ENCODE results near the gene MED31. TPM values are rescaled to one million over a fixed set of nuclear protein-coding genes. Genes with fewer than 3 reads are reported as not detected.
"Not testable (repeated sequence)": the region's sequence is repeated elsewhere in the genome, so short reads cannot be mapped to it uniquely, and the experiment has no call there.

Gene MED31
- total and polyA plus RNA-seq, 2 of the 13 experiments (the other 11 are each of a cell fraction or from before 2014, with no cell fraction given): 19.0 to 20.9 TPM

DNA sequence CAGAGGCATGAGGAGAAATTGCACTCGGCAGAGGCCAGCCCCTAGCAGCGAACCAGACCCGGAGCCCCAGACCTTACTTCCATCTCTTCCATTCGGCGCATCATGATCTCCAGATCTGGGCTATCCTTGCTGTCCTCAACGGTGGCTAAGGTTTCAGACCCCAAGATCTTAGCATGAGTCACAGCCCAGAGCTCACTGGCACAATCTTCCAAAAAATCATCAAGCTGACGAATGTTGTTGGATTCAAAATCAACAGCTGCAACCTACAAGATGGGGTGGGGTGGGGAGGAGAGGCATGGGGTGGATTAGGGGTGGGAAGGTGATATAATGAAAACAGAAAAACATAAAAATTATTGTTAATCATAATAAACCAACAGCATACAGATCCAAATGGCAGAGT lies 55.3 kb downstream of the MED31 start:
- no peak for ATAC-seq
- CTCF ChIA-PET (ENCODE audit: low intra/inter-chr PET ratio, low total read pairs): no interaction called here
- DNase-seq (ENCODE audit: low spot score): no peak
- WGBS (ENCODE audit: low lambda C conversion rate): 93% methylated on average over 7 of the region's 7 CpGs
- Histone ChIP-seq H3K4me3 (replicated peaks in 1 of 3; ENCODE audit: insufficient read depth in 1 of 3, low read depth in 2 of 3, low read length in 3 of 3) (no peak overlapping the region), H3K9ac (ENCODE audit: insufficient read depth, low read depth, low read length) (no peak overlapping the region), H3K36me3 (replicated peaks in 1 of 2; ENCODE audit: control insufficient read depth in 1 of 2, insufficient read depth in 2 of 2, low read length in 2 of 2) (peaks cover 14 to 41% of the 10 kb centered on the region in 2 experiments), H3K4me2 (ENCODE audit: low read depth, low read length) (no peak overlapping the region), H3K9me3 (ENCODE audit: low read length) (no peaks in the 10 kb centered on the region), H3K27me3 (ENCODE audit: control insufficient read depth in 1 of 2, insufficient read depth in 2 of 2, low read length in 2 of 2) (no peaks in the 10 kb centered on the region), H3K27ac (ENCODE audit: extremely low read length, insufficient read depth, low read length) (no peak overlapping the region), H4K20me1 (ENCODE audit: insufficient read depth, low read length) (no peaks in the 10 kb centered on the region), H2AFZ (ENCODE audit: low read length) (no peak overlapping the region), H3K4me1 (ENCODE audit: insufficient read depth, low read length) (peaks cover 21% of the 10 kb centered on the region), H3K79me2 (ENCODE audit: insufficient read depth, low read length) (no peaks in the 10 kb centered on the region)
- no TSS peak for BruUV-seq (replicated peaks)
- intact Hi-C loops (cut with micrococcal nuclease; ENCODE audit: unreplicated experiment) (no loop called here), in situ Hi-C loops (cut with HindIII; ENCODE audit: extremely low pct_ligation_motif_present, low pct_unique_long_range_greater_than_20kb) (no loop called here)
- TF ChIP-seq MTF1 (CRISPR knock-in tag; IDR thresholded peaks at IDR 0.05) (no peak), KLF6 (CRISPR knock-in tag; IDR thresholded peaks at IDR 0.05) (no peak), XRCC5 (optimal IDR thresholded peaks at IDR 0.05; ENCODE audit: low read length) (no peak), ATF7-NPFF (CRISPR knock-in tag; IDR thresholded peaks at IDR 0.05; ENCODE audit: low read depth) (no peak), DPF2 (CRISPR knock-in tag; IDR thresholded peaks at IDR 0.05; ENCODE audit: borderline replicate concordance, low read depth) (no peak), HMG20B (CRISPR knock-in tag; conservative IDR thresholded peaks at IDR 0.05) (no peak)
- TF ChIP-seq, protein P1, sequence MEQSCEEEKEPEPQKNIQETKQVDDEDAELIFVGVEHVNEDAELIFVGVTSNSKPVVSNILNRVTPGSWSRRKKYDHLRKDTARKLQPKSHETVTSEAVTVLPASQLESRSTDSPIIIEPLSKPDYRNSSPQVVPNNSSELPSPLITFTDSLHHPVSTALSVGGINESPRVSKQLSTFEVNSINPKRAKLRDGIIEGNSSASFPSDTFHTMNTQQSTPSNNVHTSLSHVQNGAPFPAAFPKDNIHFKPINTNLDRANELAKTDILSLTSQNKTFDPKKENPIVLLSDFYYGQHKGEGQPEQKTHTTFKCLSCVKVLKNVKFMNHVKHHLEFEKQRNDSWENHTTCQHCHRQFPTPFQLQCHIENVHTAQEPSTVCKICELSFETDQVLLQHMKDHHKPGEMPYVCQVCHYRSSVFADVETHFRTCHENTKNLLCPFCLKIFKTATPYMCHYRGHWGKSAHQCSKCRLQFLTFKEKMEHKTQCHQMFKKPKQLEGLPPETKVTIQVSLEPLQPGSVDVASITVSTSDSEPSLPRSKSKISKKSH (CRISPR knock-in tag; IDR thresholded peaks at IDR 0.05; ENCODE audit: borderline replicate concordance): no peak
- TF ChIP-seq, protein P2, sequence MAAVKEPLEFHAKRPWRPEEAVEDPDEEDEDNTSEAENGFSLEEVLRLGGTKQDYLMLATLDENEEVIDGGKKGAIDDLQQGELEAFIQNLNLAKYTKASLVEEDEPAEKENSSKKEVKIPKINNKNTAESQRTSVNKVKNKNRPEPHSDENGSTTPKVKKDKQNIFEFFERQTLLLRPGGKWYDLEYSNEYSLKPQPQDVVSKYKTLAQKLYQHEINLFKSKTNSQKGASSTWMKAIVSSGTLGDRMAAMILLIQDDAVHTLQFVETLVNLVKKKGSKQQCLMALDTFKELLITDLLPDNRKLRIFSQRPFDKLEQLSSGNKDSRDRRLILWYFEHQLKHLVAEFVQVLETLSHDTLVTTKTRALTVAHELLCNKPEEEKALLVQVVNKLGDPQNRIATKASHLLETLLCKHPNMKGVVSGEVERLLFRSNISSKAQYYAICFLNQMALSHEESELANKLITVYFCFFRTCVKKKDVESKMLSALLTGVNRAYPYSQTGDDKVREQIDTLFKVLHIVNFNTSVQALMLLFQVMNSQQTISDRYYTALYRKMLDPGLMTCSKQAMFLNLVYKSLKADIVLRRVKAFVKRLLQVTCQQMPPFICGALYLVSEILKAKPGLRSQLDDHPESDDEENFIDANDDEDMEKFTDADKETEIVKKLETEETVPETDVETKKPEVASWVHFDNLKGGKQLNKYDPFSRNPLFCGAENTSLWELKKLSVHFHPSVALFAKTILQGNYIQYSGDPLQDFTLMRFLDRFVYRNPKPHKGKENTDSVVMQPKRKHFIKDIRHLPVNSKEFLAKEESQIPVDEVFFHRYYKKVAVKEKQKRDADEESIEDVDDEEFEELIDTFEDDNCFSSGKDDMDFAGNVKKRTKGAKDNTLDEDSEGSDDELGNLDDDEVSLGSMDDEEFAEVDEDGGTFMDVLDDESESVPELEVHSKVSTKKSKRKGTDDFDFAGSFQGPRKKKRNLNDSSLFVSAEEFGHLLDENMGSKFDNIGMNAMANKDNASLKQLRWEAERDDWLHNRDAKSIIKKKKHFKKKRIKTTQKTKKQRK (IDR thresholded peaks at IDR 0.05; ENCODE audit: low read length): no peak
- POLR2A ChIA-PET: no interaction called here
- no peak for FAIRE-seq

DNA sequence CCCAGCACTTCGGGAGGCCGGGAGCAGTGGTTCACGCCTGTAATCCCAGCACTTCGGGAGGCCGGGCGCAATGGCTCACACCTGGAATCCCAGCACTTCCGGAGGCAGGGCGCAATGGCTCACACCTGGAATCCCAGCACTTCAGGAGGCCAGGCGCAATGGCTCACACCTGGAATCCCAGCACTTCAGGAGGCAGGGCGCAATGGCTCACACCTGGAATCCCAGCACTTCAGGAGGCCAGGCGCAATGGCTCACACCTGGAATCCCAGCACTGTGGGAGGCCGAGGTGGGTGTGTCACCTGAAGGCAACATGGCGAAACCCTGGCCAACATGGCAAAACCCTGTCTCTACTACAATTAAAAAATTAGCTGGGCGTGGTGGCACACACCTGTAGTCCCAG lies 58.0 kb downstream of the MED31 start:
- FAIRE-seq; H3K9ac ChIP-seq (ENCODE audit: insufficient read depth, low read depth, low read length); DNase-seq (ENCODE audit: low spot score); POLR2A ChIA-PET; H3K4me3 ChIP-seq (replicated peaks in 1 of 3; ENCODE audit: insufficient read depth in 1 of 3, low read depth in 2 of 3, low read length in 3 of 3); H3K27me3 ChIP-seq (ENCODE audit: control insufficient read depth in 1 of 2, insufficient read depth in 2 of 2, low read length in 2 of 2); H2AFZ ChIP-seq (ENCODE audit: low read length); H3K79me2 ChIP-seq (ENCODE audit: insufficient read depth, low read length); H4K20me1 ChIP-seq (ENCODE audit: insufficient read depth, low read length); intact Hi-C loops (cut with micrococcal nuclease; ENCODE audit: unreplicated experiment); H3K27ac ChIP-seq (ENCODE audit: extremely low read length, insufficient read depth, low read length); BruUV-seq (replicated peaks); ATAC-seq; CTCF ChIA-PET (ENCODE audit: low intra/inter-chr PET ratio, low total read pairs); H3K9me3 ChIP-seq (ENCODE audit: low read length); H3K4me2 ChIP-seq (ENCODE audit: low read depth, low read length); in situ Hi-C loops (cut with HindIII; ENCODE audit: extremely low pct_ligation_motif_present, low pct_unique_long_range_greater_than_20kb): not testable (repeated sequence)
- 94% methylated on average over 5 of the region's 14 CpGs for WGBS (ENCODE audit: low lambda C conversion rate)
- H3K36me3 ChIP-seq (replicated peaks in 1 of 2; ENCODE audit: control insufficient read depth in 1 of 2, insufficient read depth in 2 of 2, low read length in 2 of 2): peaks cover 19 to 46% of the 10 kb centered on the region in 2 experiments; a peak in 4 of 5 replicates
- peaks cover 21% of the 10 kb centered on the region for H3K4me1 ChIP-seq (ENCODE audit: insufficient read depth, low read length)

Measured in HepG2 (cell line).